MCF 10A (cell line): ENCODE measurements around the gene HOXB6. TPM values are rescaled to one million over a fixed set of nuclear protein-coding genes. Genes with fewer than 3 reads are reported as not detected.

Source experiments
- BruUV-seq: library from RNA; stranded (reverse); fragments of 400-500 nt; replicated peaks from 2 replicates; lab custom pipeline; 2021; lab: Mats Ljungman, UMichigan
- CTCF ChIA-PET: fragments of 300-600 bp; sonication (Branson Sonifier 250); formaldehyde crosslinking; extraction: SDS; loops from one replicate; lab custom pipeline; 2021; ENCODE audit warnings: antibody characterized with exemption, inconsistent platforms; lab: Yijun Ruan, JAX
- POLR2A ChIA-PET: fragments of 300-600, 350-650 bp; sonication (Branson Sonifier 250); formaldehyde crosslinking; extraction: SDS; loops from one replicate; lab custom pipeline; 2020; ENCODE audit warnings: antibody characterized with exemption, inconsistent platforms; lab: Yijun Ruan, JAX
- DNase-seq: peaks from one replicate; pipeline ENCODE4 v3.0.0-alpha.2; 2018; ENCODE audit not compliant: unreplicated experiment
- H3K27ac Mint-ChIP-seq: one replicate; pipeline ENCODE4 v1.8.0; 2022; ENCODE audit warnings: mild to moderate bottlenecking, low read depth, mixed read lengths; ENCODE audit not compliant: unreplicated experiment
- H3K27me3 Mint-ChIP-seq: one replicate; pipeline ENCODE4 v1.8.0; 2022; ENCODE audit warnings: mixed read lengths; ENCODE audit not compliant: insufficient read depth, unreplicated experiment
- H3K36me3 Mint-ChIP-seq: one replicate; pipeline ENCODE4 v1.8.0; 2022; ENCODE audit warnings: mild to moderate bottlenecking, moderate library complexity, mixed read lengths; ENCODE audit not compliant: insufficient read depth, unreplicated experiment
- H3K4me1 Mint-ChIP-seq: one replicate; pipeline ENCODE4 v1.8.0; 2022; ENCODE audit warnings: mixed read lengths; ENCODE audit not compliant: insufficient read depth, unreplicated experiment
- H3K4me3 Mint-ChIP-seq: one replicate; pipeline ENCODE4 v1.8.0; 2022; ENCODE audit warnings: mild to moderate bottlenecking, moderate library complexity, mixed read lengths; ENCODE audit not compliant: unreplicated experiment
- H3K9me3 Mint-ChIP-seq: one replicate; pipeline ENCODE4 v1.8.0; 2022; ENCODE audit warnings: mixed read lengths; ENCODE audit not compliant: unreplicated experiment
- CTCF ChIP-seq: fragments of 200-600 bp; IDR thresholded peaks from one replicate; pipeline ENCODE4 v1.8.0; 2022; ENCODE audit warnings: antibody characterized with exemption, mild to moderate bottlenecking; ENCODE audit not compliant: unreplicated experiment
- intact Hi-C: fragments of 100-400 bp; cut with micrococcal nuclease; formaldehyde crosslinking; loops from 2 replicates; pipeline ENCODE4 v1.14.1; 2022
- total RNA-seq: library from RNA; stranded (reverse); gene quantifications from 2 replicates; pipeline ENCODE4 v1.2.3, GENCODE V29; 2022

Gene HOXB6
- total RNA-seq, 1 experiment from 2014 or later, result not detected

GRCh38 chr17:48612456-48612853, 7.7 kb upstream of the HOXB6 start:
- Mint-ChIP-seq H3K27ac (no peak overlapping the region), H3K4me3 (no peak overlapping the region)

GRCh38 chr17:48611681-48612455, 7.1 kb upstream of the HOXB6 start:
- Mint-ChIP-seq H3K9me3 (no peaks in the 10 kb centered on the region), H3K27me3 (peaks cover 98% of the 10 kb centered on the region), H3K4me1 (peaks cover 1% of the 10 kb centered on the region), H3K4me3 (no peak overlapping the region), H3K36me3 (no peaks in the 10 kb centered on the region), H3K27ac (no peak overlapping the region)
- ChIA-PET CTCF (no interaction called here), POLR2A (no interaction called here)
- TF ChIP-seq CTCF, result no peak
- intact Hi-C loops, result no loop called here
- DNase-seq, result no peak
- no TSS peak for BruUV-seq

More at GRCh38 chr17:48612456-48612853, 7.7 kb upstream of the HOXB6 start:
- Mint-ChIP-seq H3K27me3 (peaks cover 98% of the 10 kb centered on the region), H3K9me3 (no peaks in the 10 kb centered on the region), H3K4me1 (peaks cover 4% of the 10 kb centered on the region), H3K36me3 (no peaks in the 10 kb centered on the region)
- POLR2A ChIA-PET, result no interaction called here
- no peak for TF ChIP-seq CTCF
- BruUV-seq, result no TSS peak
- CTCF ChIA-PET, result interaction anchor here (0.6 kb wide), 2 partner anchors 362 to 738 kb away, joined by 3 to 4 read pairs; no protein-coding TSS in a partner anchor
- intact Hi-C loops, result no loop called here
- no peak for DNase-seq

- H3K36me3 Mint-ChIP-seq, result no peaks in the 10 kb centered on the region
- no TSS peak for BruUV-seq
- intact Hi-C loops, result no loop called here
- no peaks in the 10 kb centered on the region for H3K9me3 Mint-ChIP-seq
- H3K27ac Mint-ChIP-seq, result no peak overlapping the region
- peaks cover 97% of the 10 kb centered on the region for H3K27me3 Mint-ChIP-seq
- TF ChIP-seq CTCF, result no peak
- no peaks in the 10 kb centered on the region for H3K4me1 Mint-ChIP-seq
- H3K4me3 Mint-ChIP-seq, result no peak overlapping the region
- DNase-seq, result no peak
- CTCF ChIA-PET, result no interaction called here
- POLR2A ChIA-PET, result no interaction called here
These were observed 6.4 kb upstream of the HOXB6 start for GRCh38 chr17:48611213-48611612.

- intact Hi-C loops, result no loop called here
These were observed 5.8 kb upstream of the HOXB6 start, which contains the start of gene HOXB7 for GRCh38 chr17:48610282-48611211. Gene HOXB7, minus strand, starts transcription at chr17:48611017. Its CDS starts 99 bp downstream, at chr17:48610918.

More at GRCh38 chr17:48610282-48611211, 5.8 kb upstream of the HOXB6 start, which contains the start of gene HOXB7:
- no peak within 1 kb of the TSS for H3K27ac Mint-ChIP-seq
- no peak for DNase-seq
- no peaks in the 10 kb centered on the region for H3K9me3 Mint-ChIP-seq
- no peak within 1 kb of the TSS for H3K4me3 Mint-ChIP-seq
- BruUV-seq, result no TSS peak
- H3K27me3 Mint-ChIP-seq, result peaks cover 97% of the 10 kb centered on the region
- CTCF ChIA-PET, result interaction anchor here (0.5 to 1.3 kb wide), 4 partner anchors 12 to 697 kb away, joined by 3 to 5 read pairs (median 3); no protein-coding TSS in a partner anchor
- no peak for TF ChIP-seq CTCF
- POLR2A ChIA-PET, result no interaction called here
- no peaks in the 10 kb centered on the region for H3K4me1 Mint-ChIP-seq
- H3K36me3 Mint-ChIP-seq, result no peaks in the 10 kb centered on the region
